Measurements from ENCODE around the gene EMC10.
"Not testable (repeated sequence)": the region's sequence is repeated elsewhere in the genome, so short reads cannot be mapped to it uniquely, and the experiment has no call there.

The EMC10 gene

DNA sequence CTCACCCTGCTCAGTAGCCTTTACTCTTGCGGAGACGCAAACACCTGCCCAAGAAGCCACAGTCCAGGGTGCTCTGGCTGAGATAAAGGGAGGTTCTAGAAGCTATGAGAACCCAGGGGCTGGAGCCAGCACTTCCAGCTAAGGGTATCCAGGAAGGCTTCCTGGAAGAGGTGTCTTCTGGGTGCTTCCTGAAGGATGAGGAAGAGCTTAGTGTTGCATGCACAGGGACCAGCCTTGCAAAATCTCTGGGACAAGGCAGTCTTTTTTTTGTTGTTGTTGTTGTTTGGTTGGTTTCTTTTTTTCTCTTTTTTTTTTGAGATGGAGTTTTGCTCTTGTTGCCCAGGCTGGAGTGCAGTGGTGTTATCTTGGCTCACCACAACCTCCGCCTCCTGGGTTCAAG lies 23.1 kb upstream of the EMC10 start:
- DNase-seq, result no peak

DNA sequence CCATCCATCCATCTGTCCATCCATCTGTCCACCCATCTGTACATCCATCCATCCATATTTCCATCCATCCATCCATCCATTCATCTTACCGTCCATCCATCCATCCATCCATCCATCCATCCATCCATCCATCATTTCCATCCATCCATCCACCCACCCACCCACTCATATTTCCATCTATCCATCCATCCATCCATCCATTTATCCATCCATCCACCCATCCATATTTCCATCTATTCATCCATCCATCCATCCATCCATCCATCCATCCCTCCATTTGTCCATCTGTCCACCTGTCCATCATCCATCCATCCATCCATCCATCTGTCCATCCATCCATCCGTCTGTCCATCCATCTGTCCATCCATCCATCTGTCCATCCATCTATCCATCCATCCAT lies 20.3 kb upstream of the EMC10 start:
- DNase-seq, result no peak

DNA sequence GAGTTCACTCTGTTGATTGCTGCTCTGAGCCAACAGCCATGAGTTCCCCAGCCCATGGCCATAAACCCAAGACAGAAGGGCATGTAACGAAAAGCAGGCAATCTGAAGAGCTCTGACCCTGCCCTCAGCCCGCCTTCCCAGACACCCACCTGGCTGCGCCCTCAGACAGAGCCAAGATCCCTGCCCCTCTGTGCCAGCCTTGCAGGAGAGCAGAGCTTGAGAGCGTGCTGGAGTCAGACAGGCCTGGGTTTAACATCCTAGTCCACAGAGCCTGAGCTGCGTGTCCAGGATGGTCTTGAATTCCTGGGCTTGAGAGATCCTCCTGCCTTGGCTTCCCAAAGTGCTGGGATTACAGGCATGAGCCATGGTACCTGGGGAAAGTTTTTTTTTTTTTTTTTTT lies 19.0 kb upstream of the EMC10 start:
- no peak for DNase-seq

DNA sequence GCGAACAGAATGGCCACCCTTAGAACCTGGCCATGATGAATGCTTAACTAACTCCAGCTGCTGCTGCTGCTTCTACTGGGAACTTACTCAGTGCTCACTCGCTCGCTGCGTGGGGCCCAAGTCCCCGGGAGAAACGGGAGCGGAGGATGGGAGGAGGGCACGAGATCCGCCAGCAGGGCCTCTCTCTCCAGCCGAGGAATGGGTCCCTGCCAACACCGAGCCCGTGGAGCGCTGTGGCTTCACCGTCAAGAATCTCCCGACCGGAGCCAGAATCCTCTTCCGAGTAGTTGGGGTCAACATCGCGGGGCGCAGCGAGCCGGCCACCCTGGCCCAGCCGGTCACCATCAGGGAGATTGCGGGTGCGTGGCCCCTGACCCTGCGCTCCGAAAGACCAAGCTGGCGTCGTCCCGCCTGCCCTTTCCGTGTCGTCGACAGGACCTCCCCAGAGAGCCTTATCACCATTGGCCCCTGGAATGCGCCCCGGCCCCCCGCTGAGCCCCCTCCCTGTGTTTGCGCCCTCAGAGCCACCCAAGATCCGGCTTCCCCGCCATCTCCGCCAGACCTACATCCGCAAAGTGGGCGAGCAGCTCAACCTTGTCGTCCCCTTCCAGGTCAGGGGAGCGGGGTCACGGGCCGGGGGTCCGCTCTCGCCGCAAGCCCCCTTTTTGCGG lies 17.8 kb upstream of the EMC10 start:
- DNase-seq, result no peak

DNA sequence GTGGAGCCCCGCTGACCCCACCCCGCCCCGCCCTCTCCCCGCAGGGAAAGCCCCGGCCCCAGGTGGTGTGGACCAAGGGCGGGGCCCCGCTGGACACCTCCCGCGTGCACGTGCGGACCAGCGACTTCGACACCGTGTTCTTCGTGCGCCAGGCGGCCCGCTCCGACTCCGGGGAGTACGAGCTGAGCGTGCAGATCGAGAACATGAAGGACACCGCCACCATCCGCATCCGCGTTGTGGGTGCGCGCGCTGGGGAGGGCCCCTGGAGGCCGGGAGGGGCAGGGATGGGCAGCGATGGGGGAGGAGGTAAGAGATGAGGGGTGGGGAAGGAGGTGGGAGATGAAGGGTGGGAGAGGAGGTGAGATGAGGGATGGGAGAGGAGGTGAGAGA lies 17.2 kb upstream of the EMC10 start:
- no peak for DNase-seq

DNA sequence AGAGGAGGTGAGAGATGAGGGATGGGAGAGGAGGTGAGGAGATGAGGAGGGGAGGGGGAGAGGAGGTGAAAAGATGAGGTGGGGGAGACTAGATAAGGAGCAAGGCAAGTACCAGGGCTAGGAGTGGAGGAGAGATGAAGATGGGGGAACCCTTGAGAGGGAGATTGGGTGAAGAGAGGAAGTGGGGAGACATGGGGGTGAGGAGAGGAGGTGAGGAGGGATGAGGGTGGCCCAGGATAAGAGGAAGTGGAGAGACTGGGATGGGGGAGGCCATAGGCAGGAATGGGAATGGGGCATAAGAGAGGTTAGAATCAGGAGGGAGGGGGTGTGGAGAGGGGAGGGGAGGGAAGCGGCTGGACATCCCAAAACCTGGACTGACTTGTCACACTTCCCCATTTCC lies 16.7 kb upstream of the EMC10 start:
- no peak for DNase-seq

DNA sequence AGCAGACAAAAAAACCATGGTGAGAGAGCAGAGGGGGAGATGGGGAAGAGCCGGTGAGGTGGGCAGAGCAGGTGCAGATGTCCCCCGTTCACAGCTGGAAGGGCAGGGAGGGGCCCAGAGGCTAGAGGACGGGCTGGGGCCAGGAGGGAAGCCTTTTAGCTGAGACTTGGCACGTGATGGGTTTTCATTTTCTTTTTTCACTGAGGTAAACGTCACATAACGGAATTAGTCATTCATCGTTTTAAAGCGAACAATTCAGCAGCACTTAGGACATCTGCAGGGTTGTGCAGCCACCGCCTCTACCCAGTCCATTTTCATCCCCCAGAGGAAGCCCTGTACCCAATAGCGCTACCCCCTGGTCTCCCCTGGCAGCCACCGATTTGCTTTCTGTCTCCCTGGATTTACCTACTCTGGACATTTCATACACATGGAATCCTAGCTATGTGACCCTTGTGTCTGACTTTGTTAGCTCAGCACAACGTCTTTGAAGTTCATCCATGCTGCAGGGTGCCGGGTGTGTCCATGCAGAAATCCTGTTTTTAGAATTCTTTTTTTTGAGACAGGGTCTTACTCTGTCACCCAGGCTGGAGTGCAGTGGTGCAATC lies 16.0 kb upstream of the EMC10 start:
- no peak for DNase-seq

DNA sequence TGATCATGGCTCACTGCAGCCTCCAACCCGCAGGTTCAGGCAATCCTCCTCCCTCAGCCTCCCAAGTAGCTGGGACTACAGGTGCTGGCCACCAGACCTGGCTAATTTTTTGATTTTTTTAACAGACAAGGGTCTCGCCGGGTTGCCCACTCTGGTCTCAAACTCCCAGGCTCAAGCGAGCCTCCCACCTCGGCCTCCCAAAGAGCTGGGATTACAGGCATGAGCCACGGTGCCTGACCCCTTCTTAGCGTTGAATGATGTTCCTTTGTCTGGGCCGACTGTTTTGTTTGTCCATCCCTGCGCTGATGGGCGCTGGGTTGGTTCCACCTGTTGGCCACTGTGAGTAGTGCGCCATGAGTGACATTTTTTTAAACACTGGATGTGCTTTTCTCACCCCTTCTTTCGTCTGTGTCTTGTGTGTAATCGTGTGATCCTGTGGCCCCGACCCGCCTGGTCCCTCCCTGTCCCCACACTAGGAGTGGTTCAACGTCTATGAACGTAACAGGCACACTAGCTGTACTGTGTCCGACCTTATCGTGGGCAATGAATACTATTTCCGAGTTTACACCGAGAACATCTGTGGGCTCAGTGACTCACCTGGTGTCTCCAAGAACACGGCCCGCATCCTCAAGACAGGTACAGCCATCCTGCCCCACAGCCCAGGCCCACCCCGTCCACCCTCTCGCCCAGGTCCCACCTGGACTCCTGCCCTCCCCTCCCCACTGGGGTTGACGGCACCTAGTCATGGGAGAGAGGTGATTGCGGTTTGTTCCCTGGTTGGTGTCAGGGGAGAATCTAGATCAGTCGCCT lies 15.0 kb upstream of the EMC10 start:
- peak; percentile 75 for DNase-seq

DNA sequence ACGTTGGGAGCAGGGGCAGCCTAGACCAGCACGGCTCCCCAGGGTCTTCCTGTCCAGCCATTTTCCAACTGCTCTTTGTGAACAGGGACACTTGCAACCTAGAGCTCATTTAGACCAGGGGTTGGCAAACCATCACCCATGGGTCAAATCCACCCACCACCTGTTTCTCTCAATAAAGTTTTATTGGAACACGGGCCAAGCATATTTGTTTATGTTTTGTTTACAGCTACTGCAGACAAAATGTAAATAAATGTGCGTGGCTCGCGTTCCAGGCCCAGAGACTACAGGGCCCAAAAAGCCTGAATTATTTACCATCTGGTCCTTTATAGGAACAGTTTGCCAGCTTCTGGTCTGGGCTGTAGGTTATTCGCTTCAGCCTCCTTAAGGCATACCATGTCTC lies 13.3 kb upstream of the EMC10 start:
- no peak for DNase-seq

DNA sequence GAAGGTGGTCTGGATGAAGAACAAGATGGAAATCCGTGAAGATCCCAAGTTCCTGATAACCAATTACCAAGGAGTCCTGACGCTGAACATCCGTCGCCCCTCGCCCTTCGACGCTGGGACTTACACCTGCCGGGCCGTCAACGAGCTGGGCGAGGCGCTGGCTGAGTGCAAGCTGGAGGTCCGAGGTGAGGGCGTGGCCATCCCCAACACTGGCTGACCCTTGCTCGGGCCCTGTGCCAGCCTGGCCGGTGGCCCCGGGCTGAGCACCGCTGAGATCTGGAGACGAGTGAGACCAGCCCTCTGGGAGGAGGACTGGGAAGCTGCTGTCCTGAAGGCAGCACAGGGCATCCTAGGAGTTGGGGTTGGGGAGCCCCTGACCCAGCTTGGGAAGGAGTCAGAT lies 12.0 kb upstream of the EMC10 start:
- DNase-seq, result no peak

DNA sequence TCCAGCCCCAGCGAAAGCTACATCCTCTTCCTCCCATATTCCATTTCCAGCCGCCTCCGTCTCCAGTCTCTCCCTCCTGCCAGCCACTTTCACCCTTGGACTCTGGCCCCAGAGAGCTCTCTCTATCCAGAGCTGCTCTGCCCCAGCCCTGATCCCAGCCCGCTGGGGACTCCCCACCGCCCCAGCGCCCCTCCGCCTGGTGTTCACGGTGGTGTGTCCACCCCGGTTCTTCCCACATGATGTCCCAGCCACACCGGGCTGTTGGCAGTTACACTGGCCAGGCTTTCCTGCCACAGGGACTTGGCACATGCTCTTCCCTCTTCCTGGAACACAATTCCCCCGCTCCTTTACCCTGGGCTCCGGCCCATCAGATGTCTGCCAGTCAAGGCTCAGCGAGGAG lies 11.3 kb upstream of the EMC10 start:
- DNase-seq, result no peak

DNA sequence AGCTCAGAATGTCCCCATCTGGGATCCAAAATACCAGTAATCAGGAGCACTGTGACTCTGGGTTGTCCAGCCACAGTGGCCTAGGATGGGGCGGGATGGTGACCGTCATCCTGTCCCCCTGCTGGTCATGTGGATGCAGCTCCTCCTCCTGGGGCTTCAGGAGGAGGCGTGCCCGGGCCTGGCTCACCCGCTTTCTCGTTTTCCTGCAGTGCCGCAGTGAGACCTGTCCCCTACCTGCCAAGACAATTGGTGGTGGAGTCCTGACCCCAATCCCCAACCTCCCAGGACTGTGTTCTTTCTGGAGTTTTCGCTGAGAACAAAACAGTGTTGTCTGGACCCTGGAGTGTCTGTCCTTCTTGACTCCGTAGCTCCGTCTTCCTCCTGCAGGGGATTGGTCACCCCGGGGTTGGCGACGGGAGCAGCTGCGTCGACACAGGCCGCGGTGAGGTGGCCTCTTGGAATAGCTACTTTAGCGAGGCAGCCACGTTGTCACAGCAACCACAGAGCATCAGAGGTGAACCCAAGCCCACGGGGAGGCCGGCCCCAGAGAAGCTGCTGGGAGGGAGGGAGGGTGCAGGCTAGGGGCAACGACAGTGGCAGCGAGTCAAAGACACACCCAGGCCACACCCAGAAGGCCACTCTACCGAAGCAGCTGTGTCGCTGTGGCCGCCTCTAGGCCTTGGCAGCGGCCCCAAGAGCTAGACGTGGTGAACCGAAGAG lies 10.2 kb upstream of the EMC10 start:
- no peak for DNase-seq

DNA sequence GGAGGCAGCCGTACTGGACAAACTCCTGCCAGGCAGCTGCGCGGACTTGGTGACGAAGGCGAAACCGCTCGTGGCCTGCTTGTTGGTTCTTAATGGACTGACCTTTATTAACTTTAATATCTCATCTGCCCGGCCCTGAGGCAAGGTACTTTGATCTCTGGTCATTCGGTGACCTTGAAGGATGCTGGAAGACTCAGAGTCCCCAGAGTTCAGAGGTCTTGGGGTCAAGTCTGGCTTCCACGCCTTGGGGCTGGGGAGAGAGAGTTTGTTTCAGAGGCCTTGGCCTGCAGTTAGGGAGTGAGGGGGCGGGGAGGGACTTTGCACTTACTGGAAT lies 9.6 kb upstream of the EMC10 start:
- DNase-seq, result no peak

DNA sequence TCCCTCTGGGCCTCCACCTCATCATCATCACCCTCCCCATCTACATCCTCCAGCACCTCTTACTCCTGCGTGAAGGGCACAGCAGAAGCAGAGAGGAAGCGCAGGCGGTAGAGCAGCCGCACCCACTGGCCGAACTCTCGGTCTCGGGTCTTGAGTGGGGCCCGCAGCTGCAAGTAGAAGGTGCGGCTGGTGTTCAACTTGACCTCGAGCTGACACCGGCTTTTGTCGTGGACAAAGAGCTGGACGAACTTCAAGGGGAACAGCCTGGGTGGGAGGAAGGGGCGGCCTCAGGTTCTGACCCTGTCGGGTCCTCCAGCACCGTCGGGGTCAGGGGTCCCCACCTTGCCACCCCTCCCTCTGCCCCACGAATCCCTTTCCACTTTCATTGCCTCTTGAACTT lies 8.7 kb upstream of the EMC10 start:
- no peak for DNase-seq

DNA sequence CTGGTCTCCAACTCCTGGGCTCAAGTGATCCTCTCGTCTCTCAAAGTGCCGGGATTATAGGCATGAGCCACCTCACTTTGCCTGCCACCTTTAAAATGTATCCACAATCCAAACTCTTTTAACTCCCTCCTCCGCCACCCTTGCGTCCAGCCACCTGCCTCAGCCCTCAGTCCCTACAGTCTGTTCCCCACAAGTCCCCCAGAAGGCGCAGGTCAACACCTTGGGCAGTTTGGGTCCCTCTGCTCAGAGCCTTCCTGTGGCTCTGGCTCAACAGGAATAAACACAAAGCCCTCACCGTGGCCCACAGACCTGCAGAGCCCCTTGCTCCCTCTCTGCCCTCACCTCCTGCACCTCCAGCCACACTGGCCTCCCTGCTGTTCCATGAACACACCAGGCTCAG lies 7.5 kb upstream of the EMC10 start:
- DNase-seq, result no peak

DNA sequence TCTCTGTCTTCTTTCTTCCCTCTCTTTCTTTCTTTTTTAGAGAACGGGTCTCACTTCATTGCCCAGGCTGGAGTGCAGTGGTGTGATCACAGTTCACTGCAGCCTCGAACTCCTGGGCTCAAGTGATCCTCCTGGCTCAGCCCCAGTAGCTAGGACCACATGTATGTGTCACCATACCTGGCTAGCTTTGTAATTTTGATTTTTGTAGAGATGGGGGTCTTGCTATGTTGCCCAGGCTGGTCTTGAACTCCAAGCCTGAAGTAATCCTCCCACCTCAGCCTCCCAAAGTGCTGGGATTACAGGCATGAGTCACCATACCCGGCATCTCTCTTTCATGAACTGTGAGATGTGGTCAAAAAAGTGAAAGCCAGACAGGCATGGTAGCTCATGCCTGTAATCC lies 3.0 kb upstream of the EMC10 start:
- DNase-seq, result not testable (repeated sequence)

DNA sequence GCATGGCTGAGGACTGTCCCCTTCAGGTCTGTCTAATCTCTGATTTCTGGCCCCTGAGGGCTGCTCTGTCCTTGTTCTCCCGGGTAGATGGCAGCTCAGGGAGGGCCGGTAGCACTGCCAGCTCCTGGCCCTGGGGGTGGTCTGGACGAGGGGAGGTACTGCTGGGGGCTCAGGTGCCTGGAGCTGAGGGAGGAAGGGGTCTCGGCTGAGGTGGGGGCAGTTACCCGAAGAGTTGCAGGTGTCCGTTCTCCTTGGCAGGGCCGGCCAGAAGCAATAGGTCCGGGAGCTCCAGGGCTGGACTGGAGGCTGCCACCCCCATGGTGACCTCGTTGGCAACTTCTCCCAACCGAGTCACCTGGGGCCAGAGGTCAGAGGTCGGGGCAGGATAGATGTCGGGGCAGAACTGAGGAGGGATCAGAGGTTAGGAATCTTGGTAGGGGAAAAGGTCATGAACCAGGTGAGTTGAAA lies 1.2 kb upstream of the EMC10 start:
- DNase-seq, result no peak

DNA sequence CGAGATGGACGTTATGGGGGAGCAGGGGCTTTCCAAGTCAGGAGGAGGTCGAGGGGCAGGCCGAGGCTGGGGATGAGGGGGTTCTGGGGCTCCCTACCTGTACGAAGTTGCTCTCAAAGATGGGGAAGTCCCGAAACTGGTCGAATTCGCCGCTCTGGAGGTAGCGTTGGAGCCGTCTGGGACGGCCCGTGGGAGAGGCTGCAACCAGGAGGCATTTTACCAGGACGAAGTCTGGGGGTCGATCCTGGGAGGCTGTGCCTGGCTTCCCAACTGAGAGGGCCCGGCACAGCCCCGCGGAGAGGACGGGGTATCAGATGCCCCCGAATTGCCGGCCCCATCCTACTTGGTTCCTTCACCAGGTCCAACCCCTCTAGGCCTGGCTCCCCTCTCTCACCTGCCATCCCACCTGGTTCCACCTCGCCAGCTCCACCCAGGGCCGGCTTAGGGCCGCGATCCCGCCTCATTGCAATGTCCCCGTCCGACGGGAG lies 527 bp upstream of the EMC10 start:
- DNase-seq, result no peak

DNA sequence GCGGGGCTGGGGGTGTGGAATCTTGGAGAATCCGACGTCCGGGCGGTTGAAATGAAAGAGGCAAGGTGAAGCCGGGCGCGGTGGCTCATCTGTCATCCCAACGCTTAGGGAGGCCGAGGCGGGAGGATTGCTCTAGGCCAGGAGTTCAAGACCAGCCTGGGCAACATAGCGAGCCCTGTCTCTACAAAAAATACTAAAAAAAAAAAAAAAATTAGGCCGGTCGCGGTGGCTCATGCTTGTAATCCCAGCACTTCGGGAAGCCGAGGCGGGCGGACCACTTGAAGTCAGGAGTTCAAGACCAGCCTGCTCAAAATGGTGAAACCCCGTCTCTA lies 566 bp downstream of the EMC10 start:
- DNase-seq, result no peak

DNA sequence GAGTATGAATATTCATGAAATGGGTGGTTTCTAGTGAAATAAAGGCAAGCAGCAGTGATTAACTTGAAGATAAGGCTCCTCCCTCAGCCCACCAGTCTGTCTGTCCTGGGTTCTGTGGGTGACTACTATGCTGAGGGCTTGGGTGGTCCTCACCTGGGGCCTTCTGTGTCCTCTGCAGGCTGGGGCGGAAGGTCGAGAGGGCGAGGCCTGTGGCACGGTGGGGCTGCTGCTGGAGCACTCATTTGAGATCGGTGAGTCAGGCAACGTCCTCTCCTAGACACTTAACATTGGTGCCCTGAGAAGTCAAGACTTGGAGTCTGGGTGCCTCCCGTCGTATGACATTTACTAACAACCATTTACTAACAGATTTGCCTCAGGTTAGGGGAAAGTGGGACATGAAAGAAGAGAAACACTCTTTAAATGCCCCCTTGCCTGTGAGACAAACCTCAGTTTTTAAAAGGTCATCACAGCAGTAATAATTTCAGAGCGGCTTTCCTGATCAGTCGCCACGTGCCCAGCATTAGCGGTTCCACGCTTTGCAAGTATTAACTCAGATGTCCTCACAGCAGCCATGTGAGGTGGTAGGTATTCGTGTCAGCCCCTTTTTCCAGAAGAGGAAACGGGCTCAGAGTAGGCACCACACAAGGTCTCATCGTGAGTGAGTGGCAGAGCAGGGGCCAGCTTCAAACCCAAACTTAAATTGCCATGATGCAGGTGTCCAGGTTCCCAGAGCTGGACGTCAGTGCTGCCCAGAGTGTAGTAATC lies 1.6 kb downstream of the EMC10 start:
- DNase-seq, result no peak

DNA sequence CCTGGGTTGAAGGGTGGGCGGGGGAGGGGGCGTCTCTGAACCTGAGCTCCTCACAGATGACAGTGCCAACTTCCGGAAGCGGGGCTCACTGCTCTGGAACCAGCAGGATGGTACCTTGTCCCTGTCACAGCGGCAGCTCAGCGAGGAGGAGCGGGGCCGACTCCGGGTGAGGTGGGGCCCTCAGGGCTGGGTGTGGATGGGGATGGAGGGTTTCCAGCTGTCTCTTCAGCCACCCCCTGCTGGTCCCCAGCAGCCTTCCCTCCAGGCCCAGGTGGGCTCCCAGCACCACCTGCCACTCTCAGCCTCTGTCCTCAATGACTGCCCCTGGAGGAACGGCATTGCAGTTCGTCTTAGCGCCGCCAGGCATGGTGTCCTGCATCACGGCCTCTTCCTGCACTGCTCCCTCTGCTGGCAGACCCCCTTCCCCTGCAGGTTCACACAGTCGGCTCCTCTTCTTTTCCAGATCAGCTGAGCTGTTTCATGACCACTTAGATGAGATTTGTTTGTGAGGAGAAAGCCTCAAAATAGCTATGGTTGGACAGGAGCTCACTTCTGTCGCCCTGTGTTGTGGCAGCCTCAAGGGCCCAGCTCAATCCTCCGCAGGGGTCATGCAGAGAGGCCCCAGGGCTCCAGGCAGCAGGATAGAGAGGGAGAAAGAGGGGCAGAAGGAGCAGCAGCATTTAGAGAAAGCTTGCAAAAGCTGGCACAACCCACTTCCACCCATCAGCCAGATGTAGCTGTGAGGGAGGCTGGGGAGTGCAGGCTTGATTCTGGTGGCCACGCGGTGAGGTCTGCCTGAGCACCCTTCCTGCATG lies 2.8 kb downstream of the EMC10 start:
- DNase-seq, result peak; percentile 24

DNA sequence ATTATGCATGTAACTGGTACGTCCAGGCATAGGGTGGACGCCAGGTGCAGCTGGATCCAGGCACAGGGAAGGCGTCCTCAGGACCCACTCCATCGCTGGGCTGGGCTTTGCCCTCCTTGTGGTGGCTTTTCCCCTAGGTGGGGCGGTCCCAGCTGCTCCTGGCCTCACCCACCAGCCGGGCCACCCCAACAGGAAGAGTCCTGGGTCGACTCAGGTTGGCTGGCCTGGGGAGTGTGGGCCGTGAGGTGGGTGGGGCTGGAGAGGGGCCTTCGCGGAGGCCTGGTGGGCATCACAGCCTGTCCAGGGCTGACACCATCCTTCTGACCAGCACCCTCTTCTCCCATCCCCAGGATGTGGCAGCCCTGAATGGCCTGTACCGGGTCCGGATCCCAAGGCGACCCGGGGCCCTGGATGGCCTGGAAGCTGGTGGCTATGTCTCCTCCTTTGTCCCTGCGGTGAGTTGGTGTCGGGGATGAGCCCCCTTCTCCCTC lies 3.5 kb downstream of the EMC10 start:
- no peak for DNase-seq
